ENCODE data around the gene PERM1. TPM values are rescaled to one million over a fixed set of nuclear protein-coding genes. Genes with fewer than 3 reads are reported as not detected.

PERM1 gene
- total and polyA plus RNA-seq, 4 donors, result under 0.01 to 0.06 TPM; not detected in 2

DNA sequence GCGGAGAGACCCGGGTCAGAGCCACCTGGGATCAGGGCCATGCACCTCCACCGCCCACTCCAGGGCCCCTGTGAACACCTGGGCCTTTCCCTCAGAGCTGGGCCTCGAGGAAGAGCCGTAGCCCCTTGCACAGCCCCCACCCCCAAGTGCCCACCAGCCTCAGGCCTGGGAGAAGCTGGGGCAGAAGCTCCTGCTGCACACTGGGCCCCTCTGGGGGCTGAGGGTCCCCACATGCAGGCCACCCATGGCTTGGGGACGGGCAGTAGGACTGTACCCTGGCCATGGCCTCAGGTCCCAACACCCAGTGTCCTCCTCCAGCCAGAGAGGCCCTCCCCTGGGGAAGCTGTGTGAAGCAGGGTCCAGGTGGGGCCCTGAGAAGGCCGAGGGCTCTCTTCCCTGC, 29.3 kb downstream of the PERM1 start:
- DNase-seq (ENCODE audit: low spot score), result no peak
- TF ChIP-seq HNF4A (conservative IDR thresholded peaks at IDR 0.05) (no peak), TAF1 (conservative IDR thresholded peaks at IDR 0.05) (no peak)
- TF ChIP-seq, protein P1, sequence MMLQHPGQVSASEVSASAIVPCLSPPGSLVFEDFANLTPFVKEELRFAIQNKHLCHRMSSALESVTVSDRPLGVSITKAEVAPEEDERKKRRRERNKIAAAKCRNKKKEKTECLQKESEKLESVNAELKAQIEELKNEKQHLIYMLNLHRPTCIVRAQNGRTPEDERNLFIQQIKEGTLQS (IDR thresholded peaks at IDR 0.05), result no peak
- TF ChIP-seq, protein P2, sequence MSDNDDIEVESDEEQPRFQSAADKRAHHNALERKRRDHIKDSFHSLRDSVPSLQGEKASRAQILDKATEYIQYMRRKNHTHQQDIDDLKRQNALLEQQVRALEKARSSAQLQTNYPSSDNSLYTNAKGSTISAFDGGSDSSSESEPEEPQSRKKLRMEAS (IDR thresholded peaks at IDR 0.05), result no peak
- TF ChIP-seq, protein P3, sequence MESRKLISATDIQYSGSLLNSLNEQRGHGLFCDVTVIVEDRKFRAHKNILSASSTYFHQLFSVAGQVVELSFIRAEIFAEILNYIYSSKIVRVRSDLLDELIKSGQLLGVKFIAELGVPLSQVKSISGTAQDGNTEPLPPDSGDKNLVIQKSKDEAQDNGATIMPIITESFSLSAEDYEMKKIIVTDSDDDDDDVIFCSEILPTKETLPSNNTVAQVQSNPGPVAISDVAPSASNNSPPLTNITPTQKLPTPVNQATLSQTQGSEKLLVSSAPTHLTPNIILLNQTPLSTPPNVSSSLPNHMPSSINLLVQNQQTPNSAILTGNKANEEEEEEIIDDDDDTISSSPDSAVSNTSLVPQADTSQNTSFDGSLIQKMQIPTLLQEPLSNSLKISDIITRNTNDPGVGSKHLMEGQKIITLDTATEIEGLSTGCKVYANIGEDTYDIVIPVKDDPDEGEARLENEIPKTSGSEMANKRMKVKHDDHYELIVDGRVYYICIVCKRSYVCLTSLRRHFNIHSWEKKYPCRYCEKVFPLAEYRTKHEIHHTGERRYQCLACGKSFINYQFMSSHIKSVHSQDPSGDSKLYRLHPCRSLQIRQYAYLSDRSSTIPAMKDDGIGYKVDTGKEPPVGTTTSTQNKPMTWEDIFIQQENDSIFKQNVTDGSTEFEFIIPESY (IDR thresholded peaks at IDR 0.05), result no peak
- TF ChIP-seq, protein P4, sequence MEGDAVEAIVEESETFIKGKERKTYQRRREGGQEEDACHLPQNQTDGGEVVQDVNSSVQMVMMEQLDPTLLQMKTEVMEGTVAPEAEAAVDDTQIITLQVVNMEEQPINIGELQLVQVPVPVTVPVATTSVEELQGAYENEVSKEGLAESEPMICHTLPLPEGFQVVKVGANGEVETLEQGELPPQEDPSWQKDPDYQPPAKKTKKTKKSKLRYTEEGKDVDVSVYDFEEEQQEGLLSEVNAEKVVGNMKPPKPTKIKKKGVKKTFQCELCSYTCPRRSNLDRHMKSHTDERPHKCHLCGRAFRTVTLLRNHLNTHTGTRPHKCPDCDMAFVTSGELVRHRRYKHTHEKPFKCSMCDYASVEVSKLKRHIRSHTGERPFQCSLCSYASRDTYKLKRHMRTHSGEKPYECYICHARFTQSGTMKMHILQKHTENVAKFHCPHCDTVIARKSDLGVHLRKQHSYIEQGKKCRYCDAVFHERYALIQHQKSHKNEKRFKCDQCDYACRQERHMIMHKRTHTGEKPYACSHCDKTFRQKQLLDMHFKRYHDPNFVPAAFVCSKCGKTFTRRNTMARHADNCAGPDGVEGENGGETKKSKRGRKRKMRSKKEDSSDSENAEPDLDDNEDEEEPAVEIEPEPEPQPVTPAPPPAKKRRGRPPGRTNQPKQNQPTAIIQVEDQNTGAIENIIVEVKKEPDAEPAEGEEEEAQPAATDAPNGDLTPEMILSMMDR (IDR thresholded peaks at IDR 0.05; ENCODE audit: low read depth, low read length, missing input control), result no peak
- H3K4me3 ChIP-seq (ENCODE audit: low read depth in 1 of 3, low read length in 3 of 3), result no peak overlapping the region
- peaks cover 30 to 87% (median 38%) of the 10 kb centered on the region in 4 donors for H3K36me3 ChIP-seq (ENCODE audit: control insufficient read depth in 4 of 4, insufficient read depth in 3 of 4, low read depth in 1 of 4, low read length in 3 of 4)
- no peaks in the 10 kb centered on the region for H3K9me3 ChIP-seq (ENCODE audit: control insufficient read depth in 4 of 4, low read length in 3 of 4)
- peaks cover 0 to 7% (median 4%) of the 10 kb centered on the region in 4 donors for H3K4me1 ChIP-seq (ENCODE audit: control insufficient read depth in 4 of 4, insufficient read depth in 4 of 4, low read length in 3 of 4)
- H3K27me3 ChIP-seq (ENCODE audit: control insufficient read depth in 4 of 4, insufficient read depth in 4 of 4, low read length in 3 of 4), result no peaks in the 10 kb centered on the region
- H3K27ac ChIP-seq (ENCODE audit: low read depth in 1 of 2, low read length in 2 of 2), result no peak overlapping the region
- H3K9ac ChIP-seq (ENCODE audit: low read depth in 1 of 2, low read length in 2 of 2), result no peak overlapping the region
- 93% methylated on average over 7 of the region's 7 CpGs for WGBS

DNA sequence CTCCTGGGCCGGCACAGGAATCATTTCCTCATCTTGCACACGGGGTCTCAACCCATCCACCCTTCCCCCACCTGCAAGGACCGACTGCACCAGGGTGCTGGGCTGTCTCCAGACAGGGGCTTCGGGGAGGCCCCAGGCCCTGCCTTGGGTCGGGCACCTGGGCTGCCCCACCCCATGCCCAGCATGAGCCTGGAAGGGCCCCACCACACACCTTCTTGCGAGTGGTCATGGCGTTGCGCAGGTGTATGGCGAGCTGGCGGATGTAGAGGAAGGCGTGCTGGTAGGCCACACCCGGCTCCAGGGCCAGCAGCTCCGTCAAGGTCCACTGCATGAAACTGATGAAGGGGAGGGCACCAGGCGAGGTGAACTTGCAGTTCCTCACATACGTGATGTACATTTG, 29.7 kb downstream of the PERM1 start:
- WGBS, result 94% methylated on average over 15 of the region's 15 CpGs
- H3K4me1 ChIP-seq (ENCODE audit: control insufficient read depth in 4 of 4, insufficient read depth in 4 of 4, low read length in 3 of 4), result peaks cover 0 to 3% (median under 1%) of the 10 kb centered on the region in 4 donors
- H3K27ac ChIP-seq (ENCODE audit: low read depth in 1 of 2, low read length in 2 of 2), result no peak overlapping the region
- no peak for DNase-seq (ENCODE audit: low spot score)
- H3K9ac ChIP-seq (ENCODE audit: low read depth in 1 of 2, low read length in 2 of 2), result no peak overlapping the region
- H3K36me3 ChIP-seq (ENCODE audit: control insufficient read depth in 4 of 4, insufficient read depth in 3 of 4, low read depth in 1 of 4, low read length in 3 of 4), result peaks cover 30 to 91% (median 38%) of the 10 kb centered on the region in 4 donors
- no peaks in the 10 kb centered on the region for H3K9me3 ChIP-seq (ENCODE audit: control insufficient read depth in 4 of 4, low read length in 3 of 4)
- no peak overlapping the region for H3K4me3 ChIP-seq (ENCODE audit: low read depth in 1 of 3, low read length in 3 of 3)
- no peak for TF ChIP-seq GABPA (IDR thresholded peaks at IDR 0.05 in 1 of 2, conservative IDR thresholded peaks at IDR 0.05 in 1 of 2)
- TF ChIP-seq, protein P1 (IDR thresholded peaks at IDR 0.05), result no peak
- TF ChIP-seq, protein P4 (IDR thresholded peaks at IDR 0.05; ENCODE audit: low read depth, low read length, missing input control), result no peak
- no peak for TF ChIP-seq YY1 (IDR thresholded peaks at IDR 0.05)
- no peak for TF ChIP-seq RAD21 (IDR thresholded peaks at IDR 0.05)
- no peak for TF ChIP-seq TAF1 (conservative IDR thresholded peaks at IDR 0.05)
- TF ChIP-seq FOXA2 (IDR thresholded peaks at IDR 0.05), result no peak
- TF ChIP-seq, protein P3 (IDR thresholded peaks at IDR 0.05), result no peak
- TF ChIP-seq, protein P2 (IDR thresholded peaks at IDR 0.05), result no peak
- TF ChIP-seq, protein P5, sequence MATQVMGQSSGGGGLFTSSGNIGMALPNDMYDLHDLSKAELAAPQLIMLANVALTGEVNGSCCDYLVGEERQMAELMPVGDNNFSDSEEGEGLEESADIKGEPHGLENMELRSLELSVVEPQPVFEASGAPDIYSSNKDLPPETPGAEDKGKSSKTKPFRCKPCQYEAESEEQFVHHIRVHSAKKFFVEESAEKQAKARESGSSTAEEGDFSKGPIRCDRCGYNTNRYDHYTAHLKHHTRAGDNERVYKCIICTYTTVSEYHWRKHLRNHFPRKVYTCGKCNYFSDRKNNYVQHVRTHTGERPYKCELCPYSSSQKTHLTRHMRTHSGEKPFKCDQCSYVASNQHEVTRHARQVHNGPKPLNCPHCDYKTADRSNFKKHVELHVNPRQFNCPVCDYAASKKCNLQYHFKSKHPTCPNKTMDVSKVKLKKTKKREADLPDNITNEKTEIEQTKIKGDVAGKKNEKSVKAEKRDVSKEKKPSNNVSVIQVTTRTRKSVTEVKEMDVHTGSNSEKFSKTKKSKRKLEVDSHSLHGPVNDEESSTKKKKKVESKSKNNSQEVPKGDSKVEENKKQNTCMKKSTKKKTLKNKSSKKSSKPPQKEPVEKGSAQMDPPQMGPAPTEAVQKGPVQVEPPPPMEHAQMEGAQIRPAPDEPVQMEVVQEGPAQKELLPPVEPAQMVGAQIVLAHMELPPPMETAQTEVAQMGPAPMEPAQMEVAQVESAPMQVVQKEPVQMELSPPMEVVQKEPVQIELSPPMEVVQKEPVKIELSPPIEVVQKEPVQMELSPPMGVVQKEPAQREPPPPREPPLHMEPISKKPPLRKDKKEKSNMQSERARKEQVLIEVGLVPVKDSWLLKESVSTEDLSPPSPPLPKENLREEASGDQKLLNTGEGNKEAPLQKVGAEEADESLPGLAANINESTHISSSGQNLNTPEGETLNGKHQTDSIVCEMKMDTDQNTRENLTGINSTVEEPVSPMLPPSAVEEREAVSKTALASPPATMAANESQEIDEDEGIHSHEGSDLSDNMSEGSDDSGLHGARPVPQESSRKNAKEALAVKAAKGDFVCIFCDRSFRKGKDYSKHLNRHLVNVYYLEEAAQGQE (IDR thresholded peaks at IDR 0.05), result no peak
- no peak for TF ChIP-seq JUND (IDR thresholded peaks at IDR 0.05)
- TF ChIP-seq HNF4G (IDR thresholded peaks at IDR 0.05), result no peak
- TF ChIP-seq NR2F2 (IDR thresholded peaks at IDR 0.05), result no peak
- no peak for TF ChIP-seq HNF4A (conservative IDR thresholded peaks at IDR 0.05)
- no peak for TF ChIP-seq FOXA1 (IDR thresholded peaks at IDR 0.05)
- no peak for TF ChIP-seq SP1 (IDR thresholded peaks at IDR 0.05)
- TF ChIP-seq RXRA (IDR thresholded peaks at IDR 0.05), result no peak
- no peaks in the 10 kb centered on the region for H3K27me3 ChIP-seq (ENCODE audit: control insufficient read depth in 4 of 4, insufficient read depth in 4 of 4, low read length in 3 of 4)

Data from liver (tissue), 9 donors.